ENCODE data around the gene CLCA2. TPM values are rescaled to one million over a fixed set of nuclear protein-coding genes. Genes with fewer than 3 reads are reported as not detected.

CLCA2 gene
- 2.0 and 5.6 TPM in 2 replicates for total RNA-seq

DNA sequence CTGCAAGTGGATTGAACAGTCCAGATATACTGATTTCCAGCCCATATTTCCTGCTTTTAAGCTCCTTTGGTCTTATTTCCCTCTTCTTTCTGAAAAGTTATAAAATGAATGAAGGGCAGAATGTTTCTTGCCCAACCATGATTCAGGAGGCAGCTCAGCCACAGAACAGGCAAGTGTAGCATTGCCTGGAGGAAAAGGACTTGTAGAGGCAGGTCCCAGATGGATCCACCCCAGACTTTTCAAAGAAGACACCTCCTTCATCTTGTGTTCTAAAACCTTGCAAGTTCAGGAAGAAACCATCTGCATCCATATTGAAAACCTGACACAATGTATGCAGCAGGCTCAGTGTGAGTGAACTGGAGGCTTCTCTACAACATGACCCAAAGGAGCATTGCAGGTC is at the start of gene CLCA2:
CLCA2 (plus strand) TSS at position 299 of the 400 bp plus-strand sequence; CDS start at position 376, 77 bp downstream.

DNA sequence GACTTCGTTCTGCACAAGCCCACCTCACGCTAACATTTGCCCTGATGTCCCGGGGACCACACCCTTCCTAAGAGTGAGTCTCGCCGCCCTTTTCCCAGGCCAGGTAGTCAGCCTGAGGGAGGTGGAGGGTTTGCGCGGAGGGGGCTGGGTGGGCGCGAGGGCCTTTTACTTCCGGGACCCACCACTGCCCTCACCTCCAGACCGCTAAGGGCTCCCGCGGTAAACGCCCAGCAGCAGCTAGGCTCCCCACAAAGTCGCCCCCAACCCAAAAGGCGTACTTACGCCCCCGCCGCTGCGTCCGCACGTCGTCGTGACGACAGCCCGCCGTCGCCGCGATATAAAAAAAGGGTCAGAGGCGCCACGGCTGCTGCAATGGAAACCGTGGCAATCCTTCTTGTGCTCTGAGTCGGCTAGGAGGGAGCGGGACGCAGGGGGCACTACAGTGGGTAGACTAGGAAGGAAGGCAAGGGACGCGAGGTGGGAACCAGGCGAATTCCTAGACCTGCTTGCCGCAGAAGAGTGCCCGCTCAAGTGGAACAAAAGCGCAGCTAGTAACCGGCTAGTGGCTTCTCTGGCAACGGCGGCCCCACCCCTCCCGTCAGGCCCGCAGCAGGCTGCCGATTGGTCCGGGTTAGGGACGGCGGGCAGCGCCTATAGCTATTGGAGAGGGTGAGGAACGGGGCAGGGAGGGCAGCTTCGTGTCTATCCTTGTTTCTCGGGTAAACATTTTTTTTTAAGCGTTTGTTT is 28.0 kb upstream of the CLCA2 start, which contains the start of gene ODF2L:
ODF2L (minus strand) TSS at position 573 of the 747 bp plus-strand sequence. CDS start 9,296 bp downstream, outside the sequence.

GRCh38 chr1:86468501-86468977 is 44.6 kb downstream of the CLCA2 start, which contains the start of gene CLCA1:
CLCA1 (plus strand) TSS chr1:86468927; CDS start chr1:86468972, 45 bp downstream.

Other genes with a start within 250 kb of the CLCA2 start
- 13.6 and 20.5 TPM in 2 replicates for gene ODF2L, start 27.8 kb upstream of the CLCA2 start, total RNA-seq
- gene CLCA1, start 44.8 kb downstream of the CLCA2 start, total RNA-seq, result not detected in 2 replicates
- not detected in 2 replicates for gene CLCA4, start 122.9 kb downstream of the CLCA2 start, total RNA-seq

Data from bronchial smooth muscle cell (primary cell).